GM15510 (cell line): ENCODE measurements around the gene SDCBP2.

Experiments
- POLR2A ChIP-seq: IDR thresholded peaks from 3 replicates; pipeline ENCODE4 v1.6.1; 2011; ENCODE audit warnings: borderline replicate concordance; ENCODE audit not compliant: insufficient read length; ENCODE audit errors: extremely low read depth

Gene SDCBP2

DNA sequence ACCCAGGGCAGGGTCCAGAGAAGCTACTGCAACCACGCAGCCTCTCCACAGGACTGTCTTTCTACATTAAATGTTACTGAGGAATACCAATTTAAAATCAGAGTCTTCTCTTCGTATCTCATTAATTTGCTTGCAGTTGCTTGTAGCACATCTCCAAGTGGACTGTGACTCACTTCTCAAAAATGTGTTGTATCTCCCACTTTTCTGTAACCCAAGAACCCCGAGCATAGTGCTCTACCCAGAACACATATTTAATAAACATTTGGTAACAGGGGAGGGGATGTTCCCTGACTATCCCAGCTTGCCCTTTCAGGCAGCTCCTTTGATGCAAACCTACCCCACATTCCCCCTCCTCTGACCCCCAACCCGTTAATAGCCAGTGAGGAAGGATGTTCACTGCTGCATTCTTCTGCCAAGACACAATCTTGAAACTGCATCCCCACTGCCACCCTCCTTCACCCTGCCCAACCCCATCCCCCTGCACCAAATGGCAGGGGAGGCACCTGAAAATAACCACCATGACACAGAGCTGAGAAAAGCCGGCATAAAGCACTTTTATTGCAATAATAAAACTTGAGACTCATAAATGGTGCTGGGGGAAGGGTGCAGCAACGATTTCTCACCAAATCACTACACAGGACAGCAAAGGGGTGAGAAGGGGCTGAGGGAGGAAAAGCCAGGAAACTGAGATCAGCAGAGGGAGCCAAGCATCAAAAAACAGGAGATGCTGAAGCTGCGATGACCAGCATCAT, 39.7 kb upstream of the SDCBP2 start:
- no peak for TF ChIP-seq POLR2A

- no peak for TF ChIP-seq POLR2A
These were observed 38.5 kb upstream of the SDCBP2 start for GRCh38 chr20:1367479-1367878.

GRCh38 chr20:1364106-1364505, 35.2 kb upstream of the SDCBP2 start:
- TF ChIP-seq POLR2A = no peak

DNA sequence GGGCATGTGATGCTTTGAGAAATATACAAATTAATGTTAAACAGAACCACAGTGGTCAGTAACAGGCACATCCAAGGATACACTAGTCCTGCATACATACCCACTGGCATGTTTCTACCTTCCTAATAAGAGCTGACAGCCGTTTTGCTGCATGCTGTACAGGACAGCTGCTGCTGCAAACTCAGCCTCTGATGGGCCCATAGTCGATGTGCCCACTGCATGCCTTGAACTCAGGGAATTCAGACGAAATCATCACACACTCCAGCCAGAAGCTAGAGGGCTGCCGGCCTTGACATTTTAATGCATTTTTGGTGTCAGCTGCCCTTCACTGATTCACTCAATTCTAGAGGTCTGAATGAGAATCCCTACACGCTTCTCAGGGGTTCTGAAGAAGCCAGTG, 34.6 kb upstream of the SDCBP2 start:
- no peak for TF ChIP-seq POLR2A

- TF ChIP-seq POLR2A = no peak
These were observed 33.5 kb upstream of the SDCBP2 start for GRCh38 chr20:1362484-1362883.

DNA sequence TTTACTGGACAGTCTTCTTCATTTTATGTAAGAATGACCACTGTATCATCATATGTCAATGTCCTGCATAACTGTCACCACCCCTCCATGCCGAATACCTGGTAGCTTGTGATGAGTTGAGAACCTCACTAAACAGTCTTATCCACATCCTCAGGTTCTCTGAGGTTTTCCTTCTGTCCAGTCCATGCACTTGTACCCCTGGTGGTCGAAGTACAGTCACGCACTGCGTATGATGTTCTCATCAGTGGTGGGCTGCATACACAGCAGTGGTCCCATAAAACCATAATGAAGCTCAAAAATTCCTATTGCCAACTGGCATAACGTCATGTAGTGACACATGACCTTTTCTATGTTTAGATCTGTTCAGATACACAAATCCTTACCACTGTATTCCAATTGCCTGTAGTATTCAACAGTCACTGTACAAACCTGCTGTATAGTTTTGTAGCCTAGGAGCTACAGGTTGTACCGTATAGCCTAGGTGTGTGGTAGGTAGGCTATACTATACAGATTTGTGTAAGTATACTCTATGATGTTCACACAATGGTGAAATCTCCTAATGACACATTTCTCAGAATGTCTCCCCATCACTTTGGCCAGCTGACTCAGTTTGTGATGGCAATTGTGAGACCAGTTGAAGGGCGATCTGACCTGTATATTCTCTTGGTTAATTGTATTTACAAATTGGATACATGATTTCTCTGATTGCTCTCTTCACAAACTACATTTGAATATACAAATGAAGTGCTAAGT, 31.3 kb upstream of the SDCBP2 start:
- no peak for TF ChIP-seq POLR2A

DNA sequence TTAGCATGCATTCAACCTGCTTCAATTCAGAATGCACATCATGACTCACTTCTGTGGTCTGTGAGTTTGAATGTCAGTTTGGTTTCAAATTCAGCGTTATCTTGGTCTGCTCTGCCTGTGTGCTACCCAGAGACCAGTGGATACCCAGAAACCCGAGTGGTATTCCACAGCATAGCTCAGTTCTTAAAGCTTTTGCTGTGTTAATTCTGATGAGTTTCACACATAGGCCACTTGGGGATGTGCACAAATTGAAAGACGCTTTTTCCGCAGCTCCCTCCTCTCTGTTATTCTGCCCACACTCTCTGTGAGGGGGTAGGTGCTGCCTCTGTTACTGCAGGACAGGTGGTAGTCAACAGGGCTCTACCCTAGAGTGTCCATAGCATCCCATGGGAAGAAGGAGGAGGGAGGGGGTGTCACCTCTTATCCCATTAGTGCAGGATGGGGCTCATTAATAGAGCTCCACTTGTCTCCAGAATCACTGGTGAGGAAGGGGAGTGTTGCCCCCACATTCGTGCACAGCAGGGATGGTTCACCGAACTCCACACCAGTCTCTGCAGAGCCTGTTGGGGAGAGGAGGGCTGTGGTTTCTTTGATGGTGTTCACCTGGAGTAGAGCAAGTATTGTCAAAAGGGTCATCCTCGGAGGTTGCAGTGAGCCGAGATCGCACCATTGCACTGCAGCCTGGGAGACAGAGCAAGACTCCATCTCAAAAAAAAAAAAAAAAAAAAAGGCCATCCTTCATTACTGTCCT, 29.2 kb upstream of the SDCBP2 start:
- TF ChIP-seq POLR2A = no peak

GRCh38 chr20:1353956-1354355, 25.0 kb upstream of the SDCBP2 start:
- no peak for TF ChIP-seq POLR2A

- TF ChIP-seq POLR2A = no peak
These were observed 17.5 kb upstream of the SDCBP2 start for GRCh38 chr20:1346315-1346969.

GRCh38 chr20:1345756-1346093, 16.8 kb upstream of the SDCBP2 start:
- no peak for TF ChIP-seq POLR2A

DNA sequence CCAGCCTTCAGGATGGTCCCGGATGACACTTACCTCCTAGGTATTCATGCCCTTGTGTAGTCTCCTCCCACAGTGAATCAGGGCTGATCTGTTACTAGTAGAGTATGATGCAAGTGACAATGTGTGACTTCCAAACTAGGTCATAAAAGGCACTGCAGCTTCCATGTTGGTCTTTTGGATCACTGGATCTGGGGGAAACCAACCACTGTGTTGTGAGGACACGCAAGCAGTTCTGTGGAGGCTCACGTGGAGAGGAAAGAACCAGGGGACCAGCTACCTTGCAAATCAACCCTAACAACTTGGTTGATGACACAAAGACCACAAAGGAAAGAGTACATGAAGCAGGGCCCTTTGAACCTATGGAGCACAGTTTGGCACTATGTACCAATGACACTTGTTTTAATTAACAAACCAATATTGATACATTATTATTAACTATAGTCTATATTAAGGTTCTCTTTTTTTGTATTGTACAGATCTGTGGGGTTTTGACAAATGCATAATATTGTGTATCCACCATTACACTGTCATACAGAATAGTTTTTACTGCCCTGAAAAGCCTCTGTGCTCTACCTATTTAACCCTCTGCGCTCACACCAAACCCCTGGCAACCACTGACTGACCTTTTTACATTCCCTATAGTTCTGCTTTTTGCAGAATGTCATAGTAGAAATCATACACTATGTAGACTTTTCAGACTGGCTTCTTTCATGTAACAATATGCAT, 16.3 kb upstream of the SDCBP2 start:
- no peak for TF ChIP-seq POLR2A

- TF ChIP-seq POLR2A = no peak
These were observed 12.8 kb upstream of the SDCBP2 start for GRCh38 chr20:1341561-1342265.

DNA sequence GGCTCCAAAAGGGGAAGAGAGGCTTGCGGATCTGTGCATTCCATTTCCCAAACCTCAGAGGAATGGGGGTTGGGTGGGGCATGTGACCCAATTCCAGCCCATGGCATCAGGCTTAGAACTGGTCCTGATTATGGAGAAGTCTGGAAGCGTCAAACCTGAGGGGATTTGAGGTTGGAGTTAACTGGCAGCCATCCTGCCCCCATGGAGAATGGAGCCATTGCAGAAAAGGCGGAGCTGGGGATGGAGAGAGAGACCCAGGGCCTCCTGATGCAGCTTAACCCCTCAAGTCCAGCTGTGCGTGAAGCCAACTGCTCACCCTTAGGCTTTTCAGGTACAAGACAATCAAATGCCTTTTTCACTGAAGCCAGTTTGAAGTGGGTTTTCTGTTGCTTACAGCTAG, 9.9 kb upstream of the SDCBP2 start:
- no peak for TF ChIP-seq POLR2A

GRCh38 chr20:1338096-1338495, 9.2 kb upstream of the SDCBP2 start:
- TF ChIP-seq POLR2A = no peak

DNA sequence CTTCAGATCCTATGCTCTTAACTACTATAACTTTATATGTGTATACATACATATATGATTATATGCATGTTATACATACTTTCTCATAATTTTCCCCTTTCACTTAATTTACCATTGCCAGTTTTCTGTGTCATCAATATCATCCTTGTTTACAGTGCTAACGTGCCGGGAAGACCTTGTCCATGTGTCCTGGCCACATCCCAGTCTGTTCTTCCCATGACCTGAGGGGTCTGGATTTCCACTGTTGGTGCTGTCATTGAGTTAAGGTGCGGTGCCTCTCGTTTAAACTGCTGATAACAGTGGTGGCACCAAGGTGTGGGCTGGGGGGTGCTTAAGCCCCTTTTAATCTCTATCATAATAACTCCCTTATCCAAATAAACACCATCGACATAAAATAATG, 8.5 kb upstream of the SDCBP2 start:
- no peak for TF ChIP-seq POLR2A
